ENCODE measurements around the gene ASB5.

DNA sequence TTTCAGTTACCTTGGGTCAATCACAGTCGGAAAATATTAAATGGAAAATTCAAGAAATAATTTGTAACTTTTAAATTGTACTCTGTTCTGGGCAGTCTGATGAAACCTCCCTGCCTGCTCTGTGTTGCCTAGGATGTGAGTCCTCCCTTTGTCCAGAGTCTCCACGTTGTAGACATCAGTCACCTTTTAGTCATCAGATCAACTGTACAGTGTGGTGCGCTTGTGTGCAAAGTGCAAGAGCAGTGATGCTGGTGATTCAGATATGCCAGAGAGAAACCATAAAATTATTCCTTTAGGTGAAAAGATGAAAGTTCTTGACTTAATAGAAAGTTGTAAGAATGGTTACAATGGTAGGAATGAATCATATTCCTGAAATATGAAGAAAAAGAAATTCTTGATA lies 75.1 kb downstream of the ASB5 start:
- TF ChIP-seq, protein P1, sequence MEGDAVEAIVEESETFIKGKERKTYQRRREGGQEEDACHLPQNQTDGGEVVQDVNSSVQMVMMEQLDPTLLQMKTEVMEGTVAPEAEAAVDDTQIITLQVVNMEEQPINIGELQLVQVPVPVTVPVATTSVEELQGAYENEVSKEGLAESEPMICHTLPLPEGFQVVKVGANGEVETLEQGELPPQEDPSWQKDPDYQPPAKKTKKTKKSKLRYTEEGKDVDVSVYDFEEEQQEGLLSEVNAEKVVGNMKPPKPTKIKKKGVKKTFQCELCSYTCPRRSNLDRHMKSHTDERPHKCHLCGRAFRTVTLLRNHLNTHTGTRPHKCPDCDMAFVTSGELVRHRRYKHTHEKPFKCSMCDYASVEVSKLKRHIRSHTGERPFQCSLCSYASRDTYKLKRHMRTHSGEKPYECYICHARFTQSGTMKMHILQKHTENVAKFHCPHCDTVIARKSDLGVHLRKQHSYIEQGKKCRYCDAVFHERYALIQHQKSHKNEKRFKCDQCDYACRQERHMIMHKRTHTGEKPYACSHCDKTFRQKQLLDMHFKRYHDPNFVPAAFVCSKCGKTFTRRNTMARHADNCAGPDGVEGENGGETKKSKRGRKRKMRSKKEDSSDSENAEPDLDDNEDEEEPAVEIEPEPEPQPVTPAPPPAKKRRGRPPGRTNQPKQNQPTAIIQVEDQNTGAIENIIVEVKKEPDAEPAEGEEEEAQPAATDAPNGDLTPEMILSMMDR (conservative IDR thresholded peaks at IDR 0.05 in 1 of 2, IDR thresholded peaks at IDR 0.05 in 1 of 2; ENCODE audit: extremely low read depth in 1 of 2, insufficient read depth in 1 of 2, low read depth in 1 of 2, low read length in 2 of 2) = no peak
- no peak for TF ChIP-seq EZH2 (IDR thresholded peaks at IDR 0.05; ENCODE audit: borderline replicate concordance, low read length)

All from mammary epithelial cell (primary cell).